Hematopoietic multipotent progenitor cell (in vitro differentiated cells): Measurements from ENCODE around the gene ZPLD1. TPM values are rescaled to one million over a fixed set of nuclear protein-coding genes. Genes with fewer than 3 reads are reported as not detected.

Experiments used
- DNase-seq, 3 donors: peaks; one replicate each; pipeline ENCODE4 v3.0.0-alpha.2; 2011 to 2015; ENCODE audit warnings: low read depth in 2 of 3, low spot score in 2 of 3
- total RNA-seq: library from RNA; depleted of rRNA; stranded (reverse); fragments of >200 nt; gene quantifications from one replicate; pipeline ENCODE4 v1.2.3, GENCODE V29; 2012

The ZPLD1 gene
- total RNA-seq, 1 donor = not detected

- DNase-seq = no peak
Measured at GRCh38 chr3:102521246-102521645, 86.4 kb downstream of the ZPLD1 start.

GRCh38 chr3:102525624-102526023 is 90.8 kb downstream of the ZPLD1 start:
- DNase-seq = no peak

GRCh38 chr3:102526865-102527264 is 92.0 kb downstream of the ZPLD1 start:
- DNase-seq = no peak

- no peak for DNase-seq
Measured at GRCh38 chr3:102528727-102529126, 93.9 kb downstream of the ZPLD1 start.
